Activated CD4-positive, alpha-beta T cell treated with anti-CD3 and anti-CD28 coated beads, Interleukin-2, amount 50 U/mL, for 1 hour (primary cell): ENCODE results near the gene ZNF26.
"Not testable (repeated sequence)": the region's sequence is repeated elsewhere in the genome, so short reads cannot be mapped to it uniquely, and the experiment has no call there.

Experiments used
- DNase-seq: peaks from one replicate; pipeline ENCODE4 v3.0.0-alpha.2; 2020

The ZNF26 gene

GRCh38 chr12:132986001-132986884, at the start of gene ZNF26:
Gene ZNF26, plus strand, starts transcription at chr12:132986367. Its CDS starts 474 bp downstream, at chr12:132986841.
- DNase-seq = peak; percentile 83

- DNase-seq = not testable (repeated sequence)
Observed at GRCh38 chr12:132936921-132937320, 49.2 kb upstream of the ZNF26 start.

GRCh38 chr12:132937476-132937875, 48.7 kb upstream of the ZNF26 start:
- no peak for DNase-seq

GRCh38 chr12:132938807-132939206, 47.4 kb upstream of the ZNF26 start:
- not testable (repeated sequence) for DNase-seq

GRCh38 chr12:132940071-132940719, 46.0 kb upstream of the ZNF26 start:
- DNase-seq = no peak

- DNase-seq = no peak
Observed at GRCh38 chr12:132941336-132941954, 44.7 kb upstream of the ZNF26 start.

- DNase-seq = no peak
Observed at GRCh38 chr12:132942611-132943010, 43.6 kb upstream of the ZNF26 start.

- DNase-seq = no peak
Observed at GRCh38 chr12:132945806-132946205, 40.4 kb upstream of the ZNF26 start.

GRCh38 chr12:132946246-132946820, 39.8 kb upstream of the ZNF26 start:
- DNase-seq = no peak

GRCh38 chr12:132948146-132949066, 37.8 kb upstream of the ZNF26 start:
- DNase-seq = no peak

- no peak for DNase-seq
Observed at GRCh38 chr12:132949936-132950837, 36.0 kb upstream of the ZNF26 start.

GRCh38 chr12:132950844-132951535, 35.2 kb upstream of the ZNF26 start:
- no peak for DNase-seq

- DNase-seq = no peak
Observed at GRCh38 chr12:132951649-132952048, 34.5 kb upstream of the ZNF26 start.

- DNase-seq = no peak
Observed at GRCh38 chr12:132952371-132953162, 33.6 kb upstream of the ZNF26 start.

- no peak for DNase-seq
Observed at GRCh38 chr12:132953163-132953425, 33.1 kb upstream of the ZNF26 start.

- no peak for DNase-seq
Observed at GRCh38 chr12:132953771-132954170, 32.4 kb upstream of the ZNF26 start.

GRCh38 chr12:132954471-132955048, 31.6 kb upstream of the ZNF26 start:
- DNase-seq = no peak

- DNase-seq = no peak
Observed at GRCh38 chr12:132955094-132956010, 30.8 kb upstream of the ZNF26 start.
